H9 (cell line): ENCODE data around the gene RNF103. TPM values are rescaled to one million over a fixed set of nuclear protein-coding genes. Genes with fewer than 3 reads are reported as not detected.

Source experiments
- DNase-seq: peaks from one replicate; pipeline ENCODE4 v3.0.0-alpha.2; 2017
- H2AFZ ChIP-seq: one replicate; pipeline ENCODE4 v1.6.1; 2013; ENCODE audit warnings: mild to moderate bottlenecking, low read length, control low read depth, moderate library complexity
- H2AK5ac ChIP-seq: 2 replicates; pipeline ENCODE4 v1.6.1; 2013; ENCODE audit warnings: low read length, control low read depth, mixed read lengths; ENCODE audit not compliant: insufficient read length
- H2BK120ac ChIP-seq: one replicate; pipeline ENCODE4 v1.6.1; 2013; ENCODE audit warnings: low read depth, mild to moderate bottlenecking, low read length, control low read depth, inconsistent platforms; ENCODE audit not compliant: poor library complexity, severe bottlenecking
- H2BK12ac ChIP-seq: 2 replicates; pipeline ENCODE4 v1.6.1; 2013; ENCODE audit warnings: low read length, control low read depth, mixed read lengths, low read depth; ENCODE audit not compliant: insufficient read length
- H2BK15ac ChIP-seq: 2 replicates; pipeline ENCODE4 v1.6.1; 2013; ENCODE audit warnings: low read depth, low read length, control low read depth
- H2BK20ac ChIP-seq: one replicate; pipeline ENCODE4 v1.6.1; 2013; ENCODE audit warnings: low read depth, mild to moderate bottlenecking, low read length, control low read depth, inconsistent platforms; ENCODE audit not compliant: poor library complexity, severe bottlenecking
- H2BK5ac ChIP-seq: 2 replicates; pipeline ENCODE4 v1.6.1; 2013; ENCODE audit warnings: low read length, control low read depth, mixed read lengths; ENCODE audit not compliant: insufficient read length
- H3K14ac ChIP-seq: 2 replicates; pipeline ENCODE4 v1.6.1; 2013; ENCODE audit warnings: low read length, control low read depth; ENCODE audit not compliant: insufficient read depth
- H3K18ac ChIP-seq: 2 replicates; pipeline ENCODE4 v1.6.1; 2013; ENCODE audit warnings: low read depth, mild to moderate bottlenecking, mixed read lengths, low read length, control low read depth; ENCODE audit not compliant: insufficient read length
- H3K23ac ChIP-seq: 2 replicates; pipeline ENCODE4 v1.6.1; 2013; ENCODE audit warnings: low read length, control low read depth, mixed read lengths, low read depth; ENCODE audit not compliant: insufficient read length
- H3K23me2 ChIP-seq: 2 replicates; pipeline ENCODE4 v1.6.1; 2013; ENCODE audit warnings: low read depth, mild to moderate bottlenecking, mixed read lengths, low read length, control low read depth; ENCODE audit not compliant: insufficient read length, poor library complexity, severe bottlenecking
- H3K27ac ChIP-seq: 2 replicates; pipeline ENCODE4 v1.5.1; 2013; ENCODE audit warnings: low read length, control low read depth, mixed read lengths, low read depth; ENCODE audit not compliant: insufficient read length
- H3K27me3 ChIP-seq: 2 replicates; pipeline ENCODE4 v1.6.1; 2013; ENCODE audit warnings: low read length, control low read depth, inconsistent platforms; ENCODE audit not compliant: insufficient read depth
- H3K4ac ChIP-seq: 2 replicates; pipeline ENCODE4 v1.6.1; 2013; ENCODE audit warnings: low read depth, mild to moderate bottlenecking, control low read depth, inconsistent platforms, low read length, moderate library complexity
- H3K4me1 ChIP-seq: 2 replicates; pipeline ENCODE4 v1.6.1; 2013; ENCODE audit warnings: low read length, control low read depth, inconsistent platforms; ENCODE audit not compliant: insufficient read depth
- H3K4me2 ChIP-seq: 2 replicates; pipeline ENCODE4 v1.6.1; 2013; ENCODE audit warnings: low read length, control low read depth, mixed read lengths; ENCODE audit not compliant: insufficient read length, insufficient read depth
- H3K56ac ChIP-seq: 2 replicates; pipeline ENCODE4 v1.6.1; 2013; ENCODE audit warnings: low read depth, mild to moderate bottlenecking, mixed read lengths, low read length, control low read depth; ENCODE audit not compliant: insufficient read length
- H3K79me1 ChIP-seq: 2 replicates; pipeline ENCODE4 v1.6.1; 2013; ENCODE audit warnings: low read depth, mild to moderate bottlenecking, moderate library complexity, low read length, control low read depth, inconsistent platforms; ENCODE audit not compliant: insufficient read depth, poor library complexity, severe bottlenecking
- H3K79me2 ChIP-seq: 2 replicates; pipeline ENCODE4 v1.6.1; 2013; ENCODE audit warnings: low read length, control low read depth, inconsistent platforms; ENCODE audit not compliant: insufficient read depth
- H3K9ac ChIP-seq: 2 replicates; pipeline ENCODE4 v1.6.1; 2013; ENCODE audit warnings: low read length, control low read depth, mixed read lengths; ENCODE audit not compliant: insufficient read length; ENCODE audit errors: extremely low read depth
- H3K9me3 ChIP-seq: one replicate; pipeline ENCODE4 v1.6.1; 2013; ENCODE audit warnings: low read depth, low read length, inconsistent platforms; ENCODE audit not compliant: control insufficient read depth
- H3T11ph ChIP-seq: one replicate; pipeline ENCODE4 v1.6.1; 2013; ENCODE audit warnings: mild to moderate bottlenecking, low read length, control low read depth, inconsistent platforms
- H4K20me1 ChIP-seq: one replicate; pipeline ENCODE4 v1.6.1; 2013; ENCODE audit not compliant: control insufficient read depth, insufficient read length, insufficient read depth
- H4K5ac ChIP-seq: 2 replicates; pipeline ENCODE4 v1.6.1; 2013; ENCODE audit warnings: low read depth, mild to moderate bottlenecking, mixed read lengths, low read length, control low read depth; ENCODE audit not compliant: insufficient read length
- H4K8ac ChIP-seq: replicated peaks from 2 replicates; pipeline ENCODE4 v1.6.1; 2013; ENCODE audit warnings: low read length, control low read depth, mixed read lengths, low read depth; ENCODE audit not compliant: insufficient read length
- H4K91ac ChIP-seq: 2 replicates; pipeline ENCODE4 v1.6.1; 2013; ENCODE audit warnings: low read depth, mild to moderate bottlenecking, moderate library complexity, mixed read lengths, low read length, control low read depth; ENCODE audit not compliant: insufficient read length
- H3K27ac Mint-ChIP-seq, 3 experiments: 2 replicates in 2 of 3; 3 replicates in 1 of 3; pipeline ENCODE4 v1.8.0; 2020 to 2021; ENCODE audit warnings: mixed read lengths in 3 of 3, mild to moderate bottlenecking in 1 of 3, moderate library complexity in 1 of 3
- H3K27me3 Mint-ChIP-seq: 2 replicates; pipeline ENCODE4 v1.8.0; 2021; ENCODE audit warnings: low read depth, mild to moderate bottlenecking, moderate library complexity, mixed read lengths
- H3K36me3 Mint-ChIP-seq, 3 experiments: 2 replicates in 2 of 3; 3 replicates in 1 of 3; pipeline ENCODE4 v1.8.0; 2020 to 2021; ENCODE audit warnings: low read depth in 3 of 3, mixed read lengths in 3 of 3; ENCODE audit not compliant: insufficient read depth in 1 of 3
- H3K4me1 Mint-ChIP-seq, 2 experiments: 2 replicates each; pipeline ENCODE4 v1.8.0; 2020; ENCODE audit warnings: mixed read lengths in 2 of 2
- H3K4me3 Mint-ChIP-seq, 2 experiments: 2 replicates in 1 of 2; 3 replicates in 1 of 2; pipeline ENCODE4 v1.8.0; 2020 to 2021; ENCODE audit warnings: mild to moderate bottlenecking in 2 of 2, mixed read lengths in 2 of 2, moderate library complexity in 1 of 2
- H3K9me3 Mint-ChIP-seq, 2 experiments: 2 replicates in 1 of 2; 3 replicates in 1 of 2; pipeline ENCODE4 v1.8.0; 2020; ENCODE audit warnings: mild to moderate bottlenecking in 2 of 2, mixed read lengths in 2 of 2, moderate library complexity in 1 of 2
- CTCF ChIP-seq: fragments of 200-600 bp; sonication (generic); conservative IDR thresholded peaks from 3 replicates; pipeline ENCODE4 v1.8.0; 2021; ENCODE audit warnings: antibody characterized with exemption, mild to moderate bottlenecking
- WGBS: extraction: QIAGEN DNeasy Blood & Tissue Kit; methylation state at CpG from one replicate; pipeline ENCODE4 v1.1.7; 2013; ENCODE audit warnings: missing lambda C conversion rate, low lambda C conversion rate, mixed read lengths; ENCODE audit not compliant: insufficient read length; ENCODE audit errors: extremely low coverage; 5-methylcytosine and 5-hydroxymethylcytosine counted together
- total RNA-seq: library from RNA; stranded (reverse); gene quantifications from 2 replicates; pipeline ENCODE4 v1.2.1, GENCODE V29; 2021

Gene RNF103
- total RNA-seq, 1 experiment from 2014 or later, result 7.1 TPM

GRCh38 chr2:86562485-86562921, 61.2 kb downstream of the RNF103 start:
- Mint-ChIP-seq H3K27me3 (peaks cover 23% of the 10 kb centered on the region), H3K36me3 (peaks cover 0 to 17% (median 4%) of the 10 kb centered on the region in 3 experiments; a peak in 4 of 7 replicates), H3K9me3 (peaks cover 4 to 12% of the 10 kb centered on the region in 2 experiments; a peak in 4 of 5 replicates), H3K4me1 (peaks cover 15% of the 10 kb centered on the region in 2 experiments), H3K27ac (peak overlapping the region; percentile 98 to 99 (median 98)), H3K4me3 (peak overlapping the region; percentile 93 to 97)
- H4K20me1 ChIP-seq, result no peaks in the 10 kb centered on the region
- TF ChIP-seq CTCF, result no peak
- H3K4ac ChIP-seq, result no peak overlapping the region
- H2BK120ac ChIP-seq, result no peak overlapping the region
- no peak overlapping the region for H2AK5ac ChIP-seq
- DNase-seq, result no peak
- H3K18ac ChIP-seq, result peak overlapping the region; percentile 100
- no peaks in the 10 kb centered on the region for H3K27me3 ChIP-seq
- peak overlapping the region; percentile 96 for H4K5ac ChIP-seq
- no peak overlapping the region for H3K23ac ChIP-seq
- peak overlapping the region; percentile 99 for H2BK5ac ChIP-seq
- peaks cover 3% of the 10 kb centered on the region for H3K79me1 ChIP-seq
- peak overlapping the region; percentile 94 for H3K27ac ChIP-seq
- H3K9me3 ChIP-seq, result no peaks in the 10 kb centered on the region
- H3K14ac ChIP-seq, result peak overlapping the region; percentile 89
- H3K4me2 ChIP-seq, result peak overlapping the region; percentile 92
- H4K8ac ChIP-seq, result peak overlapping the region; percentile 99
- peak overlapping the region; percentile 97 for H3K56ac ChIP-seq
- H2AFZ ChIP-seq, result peak overlapping the region; percentile 89
- no peaks in the 10 kb centered on the region; the same call in 1 of the 2 replicates for H3K4me1 ChIP-seq
- H3K9ac ChIP-seq, result peak overlapping the region; percentile 99
- H3K23me2 ChIP-seq, result peaks cover 6% of the 10 kb centered on the region
- no peak overlapping the region for H2BK15ac ChIP-seq
- no peak overlapping the region for H2BK12ac ChIP-seq
- no peak overlapping the region for H3T11ph ChIP-seq
- H3K79me2 ChIP-seq, result peaks cover 2% of the 10 kb centered on the region; the same call in 1 of the 2 replicates
- no peak overlapping the region for H4K91ac ChIP-seq
- H2BK20ac ChIP-seq, result no peak overlapping the region
- no CpG with 5 or more reads among the region's 16 CpGs for WGBS
